C4-2B (cell line): ENCODE data around the gene ASAP2.

ENCODE experiments used
- CTCF ChIP-seq: fragments of 450-650 bp; conservative IDR thresholded peaks from 2 replicates; pipeline ENCODE4 v1.5.1; 2017; ENCODE audit warnings: mild to moderate bottlenecking
- ZFX ChIP-seq: fragments of 450-650 bp; IDR thresholded peaks from 2 replicates; pipeline ENCODE4 v1.6.1; 2017

- no peak for TF ChIP-seq CTCF
- TF ChIP-seq ZFX, result no peak
These were observed 68.8 kb downstream of the ASAP2 start for GRCh38 chr2:9275399-9275798.
